ENCODE measurements around the gene GRIPAP1.

Gene GRIPAP1

DNA sequence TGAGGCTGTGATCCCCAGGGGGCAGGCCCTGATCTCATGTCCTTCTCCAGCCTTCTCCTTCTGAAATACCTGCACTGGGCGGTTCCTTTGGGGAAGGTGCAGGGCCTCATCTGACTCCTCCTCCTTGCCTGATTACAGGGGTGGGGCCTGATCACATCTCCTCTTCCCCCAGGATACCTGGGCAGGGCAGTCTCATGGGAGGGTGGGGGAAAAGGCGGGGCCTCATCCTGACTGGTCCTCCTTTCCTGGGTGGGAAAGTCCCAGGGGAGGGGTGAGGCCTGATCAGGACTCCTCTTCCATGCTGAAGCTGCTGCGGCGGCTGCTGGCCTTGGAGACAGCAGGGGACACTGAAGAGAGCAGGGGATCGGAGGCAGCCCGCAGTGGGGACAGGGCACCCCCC is 27.8 kb upstream of the GRIPAP1 start:
- no peak for DNase-seq
- intact Hi-C loops (cut with DNase I; ENCODE audit: low total_unique reads) = no loop called here
- Histone ChIP-seq H3K4me1 (peaks cover 0 to 3% (median 0%) of the 10 kb centered on the region in 4 donors), H3K4me3 (no peak overlapping the region), H3K9me3 (no peaks in the 10 kb centered on the region), H3K27ac (no peak overlapping the region), H3K27me3 (no peaks in the 10 kb centered on the region), H3K36me3 (peaks cover 16 to 53% (median 50%) of the 10 kb centered on the region in 3 donors)
- TF ChIP-seq, protein P1, sequence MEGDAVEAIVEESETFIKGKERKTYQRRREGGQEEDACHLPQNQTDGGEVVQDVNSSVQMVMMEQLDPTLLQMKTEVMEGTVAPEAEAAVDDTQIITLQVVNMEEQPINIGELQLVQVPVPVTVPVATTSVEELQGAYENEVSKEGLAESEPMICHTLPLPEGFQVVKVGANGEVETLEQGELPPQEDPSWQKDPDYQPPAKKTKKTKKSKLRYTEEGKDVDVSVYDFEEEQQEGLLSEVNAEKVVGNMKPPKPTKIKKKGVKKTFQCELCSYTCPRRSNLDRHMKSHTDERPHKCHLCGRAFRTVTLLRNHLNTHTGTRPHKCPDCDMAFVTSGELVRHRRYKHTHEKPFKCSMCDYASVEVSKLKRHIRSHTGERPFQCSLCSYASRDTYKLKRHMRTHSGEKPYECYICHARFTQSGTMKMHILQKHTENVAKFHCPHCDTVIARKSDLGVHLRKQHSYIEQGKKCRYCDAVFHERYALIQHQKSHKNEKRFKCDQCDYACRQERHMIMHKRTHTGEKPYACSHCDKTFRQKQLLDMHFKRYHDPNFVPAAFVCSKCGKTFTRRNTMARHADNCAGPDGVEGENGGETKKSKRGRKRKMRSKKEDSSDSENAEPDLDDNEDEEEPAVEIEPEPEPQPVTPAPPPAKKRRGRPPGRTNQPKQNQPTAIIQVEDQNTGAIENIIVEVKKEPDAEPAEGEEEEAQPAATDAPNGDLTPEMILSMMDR (IDR thresholded peaks at IDR 0.05) = no peak

DNA sequence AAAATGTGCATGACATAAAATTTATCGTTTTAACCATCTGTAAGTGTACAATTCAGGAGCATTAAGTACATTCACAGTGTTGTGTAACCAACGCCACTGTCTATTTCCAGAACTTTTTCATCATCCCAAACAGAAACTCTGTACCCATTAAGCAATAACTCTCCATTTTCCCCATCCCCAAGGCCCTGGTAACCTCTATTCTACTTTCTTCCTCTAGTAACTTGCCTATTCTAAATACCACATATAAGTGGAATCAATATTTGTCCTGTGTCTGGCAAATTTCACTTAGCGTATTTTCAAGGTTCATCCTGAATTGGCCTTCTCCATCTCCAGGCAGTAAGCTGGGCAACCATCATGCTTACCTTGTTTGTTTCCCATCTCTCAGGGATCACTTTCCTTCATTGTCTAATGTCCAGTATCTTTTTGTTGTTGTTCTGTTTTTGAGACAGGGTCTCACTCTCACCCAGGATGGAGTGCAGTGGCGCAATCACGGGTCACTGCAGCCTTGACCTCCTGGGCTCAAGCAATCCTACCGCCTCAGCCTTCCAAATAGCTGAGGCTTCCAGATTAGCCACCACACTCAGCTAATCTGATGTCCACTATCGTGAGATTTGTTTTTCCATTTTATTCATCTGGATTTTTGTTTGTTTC is 17.7 kb upstream of the GRIPAP1 start:
- intact Hi-C loops (cut with DNase I; ENCODE audit: low total_unique reads) = no loop called here

DNA sequence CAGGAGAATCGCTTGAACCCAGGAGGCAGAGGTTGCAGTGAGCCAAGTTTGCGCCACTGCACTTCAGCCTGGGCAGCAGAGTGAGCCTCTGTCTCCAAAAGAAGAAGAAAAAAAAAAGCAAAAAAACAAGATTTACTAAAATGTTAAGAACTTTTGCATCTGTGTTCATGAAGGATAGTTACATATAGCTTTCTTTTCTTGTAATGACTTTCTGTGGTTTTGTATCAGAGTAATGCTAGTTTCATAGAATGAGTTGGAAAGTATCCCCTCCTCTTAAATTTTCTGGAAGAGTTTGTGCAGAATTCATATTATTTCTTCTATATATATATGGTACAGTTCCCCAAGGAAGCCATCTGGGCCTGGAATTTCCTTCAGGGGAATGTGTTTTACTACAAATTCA is 17.0 kb upstream of the GRIPAP1 start:
- intact Hi-C loops (cut with DNase I; ENCODE audit: low total_unique reads) = no loop called here
- DNase-seq = no peak
- TF ChIP-seq, protein P1 (IDR thresholded peaks at IDR 0.05) = no peak
- Histone ChIP-seq H3K36me3 (no peaks in the 10 kb centered on the region), H3K9me3 (no peaks in the 10 kb centered on the region), H3K4me3 (no peak overlapping the region), H3K27ac (no peak overlapping the region), H3K4me1 (no peaks in the 10 kb centered on the region), H3K27me3 (no peaks in the 10 kb centered on the region)

More for the DNA sequence above, 17.7 kb upstream of the GRIPAP1 start:
- Histone ChIP-seq H3K4me1 (no peaks in the 10 kb centered on the region), H3K36me3 (no peaks in the 10 kb centered on the region), H3K9me3 (no peaks in the 10 kb centered on the region), H3K27ac (no peak overlapping the region), H3K27me3 (no peaks in the 10 kb centered on the region), H3K4me3 (no peak overlapping the region)
- TF ChIP-seq, protein P1 (IDR thresholded peaks at IDR 0.05) = no peak
- no peak for DNase-seq

DNA sequence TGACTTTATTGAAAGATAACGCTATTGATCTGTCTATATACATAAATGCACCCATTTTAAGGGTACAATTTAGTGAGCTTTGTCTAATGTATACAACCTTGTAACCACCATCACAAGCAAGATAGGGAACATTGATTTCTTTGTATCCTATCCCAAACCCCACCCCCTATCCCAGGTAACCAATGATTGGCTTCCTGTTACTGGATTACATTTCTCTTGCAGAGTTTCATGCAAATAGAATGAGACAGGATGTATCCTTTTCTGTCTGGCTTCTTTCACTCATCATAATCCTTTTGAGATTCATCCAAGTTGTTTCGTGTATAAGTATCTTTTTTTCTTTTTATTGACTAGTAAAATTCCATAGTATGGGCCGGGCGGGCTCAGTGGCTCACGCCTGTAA is 1.6 kb upstream of the GRIPAP1 start:
- Histone ChIP-seq H3K27ac (no peak overlapping the region), H3K9me3 (peaks cover 0 to 4% (median 0%) of the 10 kb centered on the region in 3 donors), H3K4me3 (no peak overlapping the region), H3K27me3 (no peaks in the 10 kb centered on the region), H3K4me1 (peaks cover 0 to 10% (median 0%) of the 10 kb centered on the region in 4 donors), H3K36me3 (peaks cover 0 to under 1% (median 0%) of the 10 kb centered on the region in 3 donors)
- TF ChIP-seq, protein P1 (IDR thresholded peaks at IDR 0.05) = no peak
- DNase-seq = no peak
- intact Hi-C loops (cut with DNase I; ENCODE audit: low total_unique reads) = no loop called here

DNA sequence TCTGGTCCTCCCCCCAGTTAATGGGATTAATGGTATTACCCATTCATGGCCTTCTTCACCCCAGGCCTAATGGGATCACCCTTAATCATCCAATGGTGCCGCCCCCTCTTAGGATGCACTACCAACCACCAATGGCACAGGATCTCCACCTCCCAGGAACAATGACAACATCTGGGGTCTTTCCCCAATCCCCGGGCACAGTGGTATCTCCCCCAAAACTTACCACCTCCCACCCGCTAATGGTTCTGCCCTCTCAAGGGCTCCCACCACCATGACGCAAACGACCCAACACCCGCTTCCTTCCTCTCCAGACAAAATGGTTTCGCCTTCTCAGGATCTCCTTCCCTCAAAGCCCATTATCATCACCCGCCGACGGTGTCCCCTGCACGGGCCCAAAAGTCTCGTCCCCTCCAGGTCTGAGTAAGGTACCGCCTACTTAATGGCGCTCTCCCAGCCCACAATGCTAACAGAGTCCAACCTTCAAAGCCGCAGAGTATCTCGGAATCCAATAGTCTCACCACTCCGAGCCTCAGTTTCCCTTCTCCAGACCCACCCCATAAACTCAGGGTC is 458 bp downstream of the GRIPAP1 start:
- Histone ChIP-seq H3K4me1 (peaks cover 0 to 10% (median 0%) of the 10 kb centered on the region in 4 donors), H3K9me3 (peaks cover 0 to 4% (median 0%) of the 10 kb centered on the region in 3 donors), H3K4me3 (peak overlapping the region; percentile 72 to 76), H3K36me3 (peaks cover 0 to 17% (median 8%) of the 10 kb centered on the region in 3 donors), H3K27me3 (no peaks in the 10 kb centered on the region), H3K27ac (peak overlapping the region; percentile 74)
- intact Hi-C loops (cut with DNase I; ENCODE audit: low total_unique reads) = no loop called here
- peak in 1 of 2 donors; percentile 20 for DNase-seq
- TF ChIP-seq, protein P1 (IDR thresholded peaks at IDR 0.05) = no peak
